Suprapubic skin (tissue), 3 donors: ENCODE data around the gene CYP2A6.

Source experiments
- POLR2A ChIP-seq, 2 donors: fragments of 450-650 bp; IDR thresholded peaks; one replicate each; pipeline ENCODE4 v1.6.1; 2017; ENCODE audit warnings: antibody characterized with exemption in 2 of 2, mild to moderate bottlenecking in 2 of 2, moderate library complexity in 2 of 2
- TF ChIP-seq, protein P1 (sequence below), 2 donors: fragments of 200-600 bp in 1 of 2; fragments of 450-650 bp in 1 of 2; sonication (generic) in 1 of 2; IDR thresholded peaks; one replicate each; pipeline ENCODE4 v1.5.1; 2016 to 2019; ENCODE audit warnings: antibody characterized with exemption in 2 of 2, mild to moderate bottlenecking in 1 of 2, moderate library complexity in 1 of 2

DNA sequence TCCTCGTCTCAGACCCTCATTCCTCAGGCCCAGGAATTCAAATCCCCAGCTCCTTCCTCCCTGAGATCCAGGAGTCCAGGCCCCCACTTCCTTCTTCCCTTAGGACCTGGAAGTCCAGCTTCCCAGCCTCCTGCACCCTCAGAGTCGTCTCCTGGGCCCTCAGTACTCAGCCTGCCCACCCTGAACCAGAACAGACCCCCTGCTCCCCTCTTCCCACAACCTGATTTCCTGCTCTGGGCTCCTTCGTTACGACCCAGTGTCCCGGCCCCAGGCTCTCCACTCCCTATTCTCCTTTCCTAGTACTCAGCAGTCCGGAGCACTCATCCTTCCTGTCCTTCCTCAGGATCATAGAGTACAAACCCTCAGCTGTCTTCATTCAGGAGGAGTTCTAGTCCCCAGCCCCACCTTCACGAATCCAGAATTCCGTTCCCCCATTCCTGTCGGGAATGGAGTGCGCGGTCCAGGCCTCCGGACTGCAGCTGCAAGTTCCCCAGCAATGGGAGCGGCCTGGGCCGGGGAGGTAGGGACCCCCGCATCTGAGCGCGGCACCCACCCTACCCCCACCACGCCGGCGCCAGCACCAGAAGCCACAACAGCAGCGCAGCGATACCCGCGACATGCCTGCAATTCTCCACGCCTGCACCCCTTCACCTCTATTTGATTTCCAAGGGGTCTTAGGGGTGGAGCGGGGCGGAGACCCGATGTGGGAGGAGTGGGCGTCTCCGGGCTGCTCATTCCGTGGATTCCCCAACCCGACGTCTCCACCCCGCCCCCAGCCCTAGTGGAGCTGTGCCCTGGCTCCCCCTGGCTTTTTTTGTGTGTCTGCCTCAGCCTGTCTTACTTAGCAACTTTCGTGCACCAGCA lies 38.5 kb downstream of the CYP2A6 start:
- TF ChIP-seq, protein P1, sequence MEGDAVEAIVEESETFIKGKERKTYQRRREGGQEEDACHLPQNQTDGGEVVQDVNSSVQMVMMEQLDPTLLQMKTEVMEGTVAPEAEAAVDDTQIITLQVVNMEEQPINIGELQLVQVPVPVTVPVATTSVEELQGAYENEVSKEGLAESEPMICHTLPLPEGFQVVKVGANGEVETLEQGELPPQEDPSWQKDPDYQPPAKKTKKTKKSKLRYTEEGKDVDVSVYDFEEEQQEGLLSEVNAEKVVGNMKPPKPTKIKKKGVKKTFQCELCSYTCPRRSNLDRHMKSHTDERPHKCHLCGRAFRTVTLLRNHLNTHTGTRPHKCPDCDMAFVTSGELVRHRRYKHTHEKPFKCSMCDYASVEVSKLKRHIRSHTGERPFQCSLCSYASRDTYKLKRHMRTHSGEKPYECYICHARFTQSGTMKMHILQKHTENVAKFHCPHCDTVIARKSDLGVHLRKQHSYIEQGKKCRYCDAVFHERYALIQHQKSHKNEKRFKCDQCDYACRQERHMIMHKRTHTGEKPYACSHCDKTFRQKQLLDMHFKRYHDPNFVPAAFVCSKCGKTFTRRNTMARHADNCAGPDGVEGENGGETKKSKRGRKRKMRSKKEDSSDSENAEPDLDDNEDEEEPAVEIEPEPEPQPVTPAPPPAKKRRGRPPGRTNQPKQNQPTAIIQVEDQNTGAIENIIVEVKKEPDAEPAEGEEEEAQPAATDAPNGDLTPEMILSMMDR (IDR thresholded peaks at IDR 0.05): no peak
- TF ChIP-seq POLR2A (IDR thresholded peaks at IDR 0.05): no peak
